HTERT RPE-1 (cell line): Measurements from ENCODE around the gene FADS2.

Experiments
- in situ Hi-C: fragments of 300-500 bp; cut with MboI; formaldehyde crosslinking; loops from 4 replicates; pipeline ENCODE4 v1.14.3; 2020; ENCODE audit warnings: low sequenced_read_pairs

FADS2 gene

DNA sequence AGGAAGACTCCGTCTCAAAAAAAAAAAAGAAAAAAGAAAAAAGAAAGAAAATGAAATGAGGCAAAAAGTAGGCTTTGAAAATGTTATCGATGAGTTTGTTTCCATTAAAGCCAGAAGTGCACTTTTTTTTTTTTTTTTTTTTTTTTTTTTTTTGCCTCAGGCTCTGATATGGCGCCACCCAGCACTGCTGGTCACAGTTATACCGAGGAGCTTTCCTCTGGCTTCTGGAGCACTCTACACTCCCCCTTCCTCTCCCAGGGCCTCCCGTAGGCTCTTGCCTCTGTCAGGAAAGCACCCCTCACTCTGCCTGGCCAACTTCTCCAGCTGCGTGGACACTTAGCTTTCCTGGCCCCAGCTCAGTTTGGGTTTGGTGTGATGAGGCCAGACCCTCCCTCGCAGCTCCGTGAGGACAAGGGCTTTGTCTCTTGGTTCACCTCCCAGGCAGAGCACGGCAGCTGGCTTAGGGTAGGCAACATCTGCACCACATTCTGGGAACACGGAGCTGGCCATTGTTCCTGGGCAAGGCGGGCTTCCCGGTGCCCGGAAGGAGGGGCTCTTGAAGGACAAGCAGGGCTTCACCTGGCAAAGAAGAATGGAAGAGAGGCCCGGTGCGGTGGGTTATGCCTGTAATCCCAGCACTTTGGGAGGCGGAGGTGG, 16.9 kb downstream of the FADS2 start:
- in situ Hi-C loops, result no loop called here

DNA sequence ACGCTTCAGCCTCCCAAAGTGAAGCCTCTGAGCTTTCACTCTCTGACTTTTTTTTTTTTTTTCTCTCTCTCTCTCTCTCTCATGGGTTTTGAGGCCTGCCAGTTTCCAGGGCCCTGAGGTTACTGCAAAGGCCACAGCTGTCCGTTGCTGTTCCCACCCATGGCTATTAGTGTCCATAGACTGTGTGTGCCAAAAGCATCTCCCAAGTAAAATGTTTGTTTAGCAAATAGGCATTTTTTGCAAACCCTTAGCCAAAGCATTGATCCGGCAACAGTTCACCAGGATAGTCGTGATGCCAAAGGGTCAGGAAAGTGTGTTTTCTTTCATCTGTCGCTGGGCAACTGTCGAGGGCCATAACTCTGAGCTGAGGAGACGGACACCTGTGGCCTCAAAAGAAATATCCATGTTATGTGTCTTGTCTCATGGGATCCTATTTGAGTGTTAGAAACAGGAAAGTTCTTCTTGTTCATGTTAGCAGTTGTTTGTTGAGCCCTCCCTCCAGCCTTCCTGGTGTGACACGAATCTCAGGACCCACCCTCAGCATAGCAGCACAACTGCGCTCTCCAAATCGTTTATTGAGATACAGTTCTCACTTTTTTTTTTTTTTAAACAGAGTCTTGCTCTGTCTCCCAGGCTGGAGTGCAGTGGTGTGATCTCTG, 18.4 kb downstream of the FADS2 start:
- in situ Hi-C loops, result no loop called here

DNA sequence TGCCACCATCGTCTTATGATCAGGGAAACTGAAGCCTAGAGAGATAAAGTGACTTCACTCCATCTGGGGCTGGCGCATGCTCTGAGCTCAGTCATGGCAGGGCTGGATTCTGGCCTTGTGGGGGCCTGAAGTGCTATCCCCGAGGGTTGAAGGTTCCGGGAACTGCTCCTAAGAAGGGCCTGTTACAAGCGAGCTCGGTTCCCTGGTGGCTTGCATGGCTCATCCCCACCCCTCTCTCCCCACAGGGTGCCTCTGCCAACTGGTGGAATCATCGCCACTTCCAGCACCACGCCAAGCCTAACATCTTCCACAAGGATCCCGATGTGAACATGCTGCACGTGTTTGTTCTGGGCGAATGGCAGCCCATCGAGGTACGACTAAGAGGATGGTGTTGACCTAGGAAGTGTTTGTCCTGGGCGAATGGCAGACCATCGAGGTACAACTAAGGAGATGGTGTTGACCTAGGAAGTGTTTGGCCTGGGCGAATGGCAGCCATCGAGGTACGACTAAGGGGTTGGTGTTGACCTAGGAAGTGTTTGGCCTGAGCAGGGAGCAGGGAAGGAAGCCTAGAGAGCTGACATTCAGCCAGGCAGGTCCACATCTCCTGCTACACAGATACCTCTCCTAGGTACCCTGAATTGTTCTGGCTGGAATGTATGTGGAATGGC, 19.9 kb downstream of the FADS2 start:
- in situ Hi-C loops, result no loop called here

DNA sequence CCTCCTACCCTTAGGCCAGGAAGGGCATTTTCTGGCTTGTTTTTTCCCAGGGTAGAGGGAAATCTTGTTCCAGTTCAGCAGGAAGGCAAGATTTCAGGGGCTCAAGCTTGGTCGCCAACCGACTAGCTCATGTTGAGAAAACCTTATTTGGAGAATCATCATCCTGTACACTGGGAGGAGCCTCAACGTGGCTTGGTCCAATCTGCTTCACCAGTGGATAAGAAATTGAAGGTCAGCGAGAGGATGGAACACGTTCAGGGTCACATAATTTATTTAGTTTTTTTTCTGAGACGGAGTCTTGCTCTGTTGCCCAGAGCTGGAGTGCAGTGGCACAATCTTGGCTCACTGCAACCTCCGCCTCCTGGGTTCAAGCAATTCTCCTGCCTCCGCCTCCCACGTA, 20.5 kb downstream of the FADS2 start:
- in situ Hi-C loops, result no loop called here

DNA sequence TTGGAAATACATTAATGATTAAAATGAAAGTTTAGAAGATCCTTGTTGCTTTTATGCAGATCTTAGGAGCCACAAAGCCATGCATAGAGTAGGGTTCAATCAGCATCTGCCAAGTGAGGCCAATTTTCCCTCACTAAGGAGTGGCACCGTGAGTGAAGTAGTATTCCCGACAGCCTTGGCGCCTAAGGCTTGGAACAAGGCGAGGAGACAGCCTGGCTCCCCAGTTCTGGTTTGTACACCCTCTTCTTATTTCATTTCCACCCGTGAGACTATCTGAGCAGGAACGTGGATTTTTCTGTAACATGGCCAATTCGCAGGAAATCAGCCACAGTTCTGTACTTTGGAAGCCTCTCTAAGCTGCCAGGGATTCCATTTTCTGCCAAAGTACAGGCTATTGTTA, 22.6 kb downstream of the FADS2 start:
- in situ Hi-C loops, result no loop called here

DNA sequence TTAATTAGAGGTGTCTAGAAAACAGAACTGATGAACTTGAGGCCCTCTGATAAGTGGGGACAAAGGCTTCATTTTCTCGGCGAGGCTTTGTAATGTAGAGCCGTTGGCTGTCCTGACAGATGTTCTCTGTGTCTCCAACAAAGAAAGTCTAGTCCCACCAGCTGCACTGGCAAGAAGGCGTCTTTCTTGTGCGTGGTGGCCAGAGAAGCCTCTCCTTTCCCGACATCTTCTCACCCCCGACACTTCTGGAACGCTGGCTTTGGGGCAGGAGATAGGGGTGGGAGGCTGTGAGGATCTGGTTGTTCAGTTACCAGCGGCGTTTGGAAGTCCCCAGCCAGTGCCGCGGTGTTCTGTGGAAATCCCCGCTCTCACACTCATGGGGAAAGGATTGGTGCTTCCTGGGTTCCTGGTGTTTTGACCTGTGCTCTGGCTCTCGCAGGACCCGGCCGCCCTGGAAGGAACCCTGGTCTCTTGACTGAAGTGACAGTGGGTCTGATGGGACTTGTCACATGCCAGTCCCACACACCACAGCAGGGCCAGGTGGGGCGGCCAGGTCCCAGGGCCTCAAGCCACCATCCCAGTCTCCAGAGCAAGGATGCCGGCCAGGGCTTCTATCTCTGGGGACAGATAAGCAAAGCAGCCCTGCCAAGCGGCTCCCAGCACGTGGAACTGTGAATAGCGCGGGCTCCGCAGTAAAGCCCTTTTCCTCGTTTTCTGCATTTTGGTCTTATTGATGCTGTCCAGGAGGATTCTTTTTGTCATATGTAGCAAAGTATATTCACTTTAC, 23.2 kb downstream of the FADS2 start:
- in situ Hi-C loops, result no loop called here

DNA sequence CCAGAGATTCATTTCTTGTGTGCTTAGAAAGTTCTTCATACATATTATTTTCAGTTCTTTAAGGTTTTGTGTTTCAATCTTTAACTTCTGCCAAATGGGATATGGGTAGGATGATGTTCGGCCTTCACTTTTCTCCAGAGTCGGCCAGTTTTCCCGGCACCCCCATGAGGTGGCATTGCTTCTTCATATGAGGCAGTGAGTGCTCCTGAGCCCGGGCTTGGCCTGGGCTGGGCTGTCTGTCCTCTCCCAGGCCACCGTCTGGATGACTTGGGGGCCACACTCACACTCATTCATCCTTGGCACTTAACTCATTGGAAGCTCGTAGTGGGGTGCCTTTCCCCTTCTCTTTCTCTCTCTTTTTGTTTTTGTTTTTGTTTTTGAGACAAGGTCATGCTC, 23.8 kb downstream of the FADS2 start:
- in situ Hi-C loops, result no loop called here

DNA sequence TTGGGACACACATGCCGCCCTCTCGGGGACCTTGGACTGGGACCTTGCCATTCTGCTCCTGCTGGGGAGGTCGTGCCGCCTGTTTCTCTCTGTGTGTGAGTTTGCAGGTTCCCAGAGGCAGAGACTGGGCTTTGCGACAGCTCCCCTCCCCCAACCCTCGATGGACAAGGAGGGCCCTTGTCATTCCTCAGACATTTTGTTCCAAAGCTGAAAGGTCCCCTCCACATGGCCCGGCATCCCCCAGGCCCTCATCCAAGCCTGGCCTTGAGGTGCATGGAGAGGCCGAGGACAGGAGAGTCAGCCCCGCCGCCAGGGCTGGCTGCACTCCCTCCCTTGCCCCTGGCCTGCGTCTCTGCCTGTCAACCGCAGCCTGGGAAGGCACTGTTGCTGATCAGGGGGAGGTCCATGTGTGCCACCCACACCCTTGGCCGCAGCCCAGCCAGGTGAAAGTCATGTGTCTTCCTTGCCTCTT, 25.6 kb downstream of the FADS2 start:
- in situ Hi-C loops, result no loop called here

DNA sequence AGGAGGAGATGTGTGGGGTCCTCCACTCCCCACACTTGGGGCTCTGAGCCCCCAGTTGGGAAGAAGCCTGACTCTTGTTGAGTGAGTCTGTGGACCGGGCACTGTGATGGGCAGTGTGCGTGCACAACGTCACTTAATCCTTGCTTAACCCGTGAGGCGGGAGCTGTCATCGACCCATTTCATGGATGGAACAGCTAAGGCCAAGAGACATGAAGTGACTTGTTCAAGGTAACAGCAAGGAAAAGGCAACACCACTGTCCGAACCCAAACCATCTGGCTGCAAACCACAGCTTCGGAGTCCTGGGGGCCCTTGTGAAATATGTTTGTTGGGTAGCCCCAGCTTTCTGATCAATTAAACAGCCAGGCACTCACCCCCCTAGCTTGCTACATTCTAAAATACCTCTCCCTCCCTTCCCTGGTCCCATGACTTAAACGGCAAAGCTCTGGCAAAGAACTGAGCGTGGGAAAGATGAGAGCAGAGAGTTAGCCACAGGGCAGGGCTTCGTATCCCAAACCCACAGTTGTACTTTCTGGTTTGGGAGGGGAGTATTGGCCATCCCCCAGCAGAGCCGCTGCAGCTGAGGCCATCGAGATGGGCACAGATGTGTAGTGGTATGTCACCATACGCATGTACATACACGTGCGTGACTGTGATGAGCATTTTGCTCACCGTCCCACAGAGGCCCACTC, 26.3 kb downstream of the FADS2 start:
- in situ Hi-C loops, result no loop called here

DNA sequence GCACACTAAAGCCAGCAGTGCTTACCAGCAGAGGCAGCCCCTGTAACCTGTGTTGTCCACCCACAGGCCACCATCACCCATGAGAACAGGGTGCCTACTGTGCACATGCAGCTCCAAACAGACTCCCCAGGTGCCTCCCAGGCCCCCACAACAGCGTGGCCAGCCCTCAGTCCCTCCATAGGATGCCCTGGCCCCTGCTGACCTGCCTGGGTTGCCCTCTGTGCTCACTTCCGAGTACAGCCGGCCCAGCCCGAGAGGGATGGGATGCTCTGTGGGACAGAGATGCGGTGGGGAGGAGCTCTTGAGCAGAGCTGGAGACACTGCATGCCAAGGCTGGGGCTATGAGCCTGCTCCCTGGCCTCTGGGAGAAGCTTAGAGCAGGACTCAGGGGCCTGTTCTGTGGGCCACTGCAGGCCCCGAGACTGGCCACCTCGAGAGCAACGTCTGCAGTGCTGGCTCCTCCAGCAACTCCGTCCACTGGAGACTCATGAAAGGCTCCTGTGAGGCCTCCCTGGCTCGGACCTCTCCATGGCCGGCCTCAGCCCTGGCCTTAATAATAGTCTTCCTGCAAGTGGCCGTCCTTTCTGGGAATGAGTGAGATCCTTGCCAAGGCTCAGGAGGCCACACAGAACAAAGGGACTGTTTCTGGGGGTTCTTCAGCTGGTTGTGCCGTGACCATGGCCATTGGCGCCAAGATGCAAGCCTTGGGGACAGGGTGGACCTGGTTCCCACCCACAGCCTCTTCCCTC, 27.0 kb downstream of the FADS2 start:
- in situ Hi-C loops, result no loop called here

DNA sequence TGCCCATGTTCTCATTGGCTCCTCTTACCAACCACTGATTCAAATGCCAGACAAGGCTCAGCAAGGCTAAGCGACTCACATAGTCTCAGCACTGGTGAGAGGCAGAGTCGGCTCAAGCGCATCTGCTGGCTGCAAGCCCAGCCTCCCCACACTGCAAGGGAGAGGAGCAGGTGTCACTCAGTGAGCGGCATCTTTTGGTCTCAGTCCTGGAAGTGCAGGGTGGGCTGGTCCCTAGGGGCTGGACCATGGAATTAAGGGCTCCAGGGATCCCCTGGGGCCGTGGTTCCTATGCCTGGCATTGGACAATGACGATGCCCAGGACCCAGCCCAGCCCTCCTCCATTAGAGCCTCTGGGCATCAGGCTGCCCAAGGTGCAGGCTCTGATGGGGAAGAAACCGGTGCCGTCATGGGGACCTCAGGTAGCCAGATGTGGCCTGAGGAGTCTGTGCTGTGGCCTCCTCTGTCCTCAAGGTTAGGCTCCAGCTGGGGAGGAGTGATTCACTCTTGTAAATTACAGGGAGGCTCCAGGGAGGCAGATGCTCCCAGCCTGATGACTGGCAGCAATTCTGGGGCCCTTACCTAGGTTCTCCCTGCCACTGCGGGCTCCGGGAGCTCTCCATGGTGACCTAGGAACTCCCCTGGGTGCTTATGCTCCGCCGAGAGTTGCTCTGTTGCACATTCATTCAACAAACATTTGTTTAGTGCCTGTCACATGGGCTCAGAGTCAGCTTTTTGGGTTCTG, 28.0 kb downstream of the FADS2 start:
- in situ Hi-C loops, result no loop called here

DNA sequence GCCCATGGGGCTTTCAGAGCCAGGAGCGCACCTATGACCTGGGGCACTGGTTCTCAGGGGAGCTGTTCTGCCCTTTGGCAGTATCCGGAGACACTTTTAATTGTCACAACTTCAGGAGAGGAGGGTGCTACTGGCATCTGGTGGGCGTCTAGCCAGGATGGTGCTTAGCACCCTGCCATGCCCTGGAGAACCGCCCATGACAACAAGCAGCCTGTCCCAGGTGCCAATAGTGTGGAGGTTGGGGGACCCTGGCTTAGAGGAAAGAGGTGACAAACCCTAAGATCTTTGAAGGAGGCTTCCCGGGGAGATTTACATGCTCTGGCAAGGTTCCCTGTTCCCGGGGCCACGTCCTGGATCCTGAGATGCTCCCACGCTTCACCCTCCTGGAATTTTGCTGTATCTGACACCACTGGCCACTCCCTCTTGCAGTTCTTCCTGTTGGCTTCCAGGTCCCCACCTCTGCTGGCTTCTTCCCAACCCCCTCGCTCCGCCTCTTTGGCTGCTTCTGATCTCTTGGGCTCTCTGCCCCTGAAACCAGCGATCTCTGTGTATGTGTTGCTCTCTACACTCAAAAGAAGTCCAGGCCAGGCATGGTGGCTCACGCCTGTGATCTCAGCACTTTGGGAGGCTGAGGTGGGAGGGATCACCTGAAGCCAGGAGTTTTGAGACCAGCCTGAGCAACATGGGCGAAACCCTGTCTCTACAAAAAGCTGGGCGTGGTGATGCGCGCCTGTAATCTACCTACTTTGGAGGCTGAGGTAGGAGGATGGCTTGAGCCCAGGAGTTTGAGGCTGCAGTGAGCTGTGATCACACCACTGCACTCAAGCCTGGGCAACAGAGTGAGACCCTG, 32.2 kb downstream of the FADS2 start:
- in situ Hi-C loops, result no loop called here

DNA sequence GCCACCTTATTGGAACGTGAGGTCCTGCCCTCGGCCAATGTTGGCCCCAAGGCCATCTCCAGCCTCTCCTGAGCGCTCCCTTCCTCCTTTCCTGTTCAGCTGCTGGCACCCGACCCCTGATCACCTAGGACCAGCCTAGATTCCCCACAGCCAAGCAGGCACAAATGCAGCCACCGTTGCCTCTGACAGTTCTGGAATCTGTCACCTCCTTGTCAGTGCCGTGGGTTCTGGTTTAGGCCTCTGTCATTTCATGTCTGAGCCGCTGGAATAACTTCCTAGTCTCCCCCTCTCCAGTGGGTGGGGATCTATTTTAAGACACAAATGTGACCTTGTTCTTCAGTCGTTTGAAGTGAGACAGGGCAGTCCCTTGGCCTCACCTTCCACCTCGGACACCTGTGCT, 33.5 kb downstream of the FADS2 start:
- in situ Hi-C loops, result no loop called here

DNA sequence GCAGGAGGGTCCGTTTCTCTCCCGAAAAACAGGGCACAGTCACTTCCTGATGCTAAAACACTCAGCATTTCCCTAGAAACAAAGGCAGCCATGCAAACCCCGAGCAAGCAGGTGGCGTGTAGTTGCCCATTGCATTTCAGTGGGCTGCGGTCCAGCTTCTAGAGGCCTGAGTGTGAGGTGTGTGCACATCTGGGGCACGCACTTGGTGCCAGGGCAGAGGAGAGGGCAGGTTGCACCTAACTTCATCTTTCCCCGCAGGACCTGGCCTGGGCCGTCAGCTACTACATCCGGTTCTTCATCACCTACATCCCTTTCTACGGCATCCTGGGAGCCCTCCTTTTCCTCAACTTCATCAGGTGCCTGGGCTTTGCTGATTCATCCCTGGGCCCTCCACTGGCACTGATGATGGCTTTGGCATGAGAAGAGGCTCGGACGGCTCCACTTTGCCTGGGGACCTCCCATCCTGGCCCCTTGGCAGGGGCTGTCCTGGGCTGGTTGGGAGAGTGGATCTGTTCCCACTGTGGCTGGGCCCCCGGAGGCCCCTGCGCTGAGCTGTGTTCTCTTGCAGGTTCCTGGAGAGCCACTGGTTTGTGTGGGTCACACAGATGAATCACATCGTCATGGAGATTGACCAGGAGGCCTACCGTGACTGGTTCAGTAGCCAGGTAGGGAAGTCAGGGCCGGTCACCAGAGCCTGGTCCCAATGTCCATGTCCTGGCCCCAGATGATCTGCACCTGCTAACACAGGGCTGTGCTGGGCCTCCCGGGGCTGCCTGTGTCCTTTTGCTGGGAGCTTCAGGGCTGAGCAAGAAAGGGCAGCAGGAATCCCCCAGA, 34.8 kb downstream of the FADS2 start:
- in situ Hi-C loops, result no loop called here

DNA sequence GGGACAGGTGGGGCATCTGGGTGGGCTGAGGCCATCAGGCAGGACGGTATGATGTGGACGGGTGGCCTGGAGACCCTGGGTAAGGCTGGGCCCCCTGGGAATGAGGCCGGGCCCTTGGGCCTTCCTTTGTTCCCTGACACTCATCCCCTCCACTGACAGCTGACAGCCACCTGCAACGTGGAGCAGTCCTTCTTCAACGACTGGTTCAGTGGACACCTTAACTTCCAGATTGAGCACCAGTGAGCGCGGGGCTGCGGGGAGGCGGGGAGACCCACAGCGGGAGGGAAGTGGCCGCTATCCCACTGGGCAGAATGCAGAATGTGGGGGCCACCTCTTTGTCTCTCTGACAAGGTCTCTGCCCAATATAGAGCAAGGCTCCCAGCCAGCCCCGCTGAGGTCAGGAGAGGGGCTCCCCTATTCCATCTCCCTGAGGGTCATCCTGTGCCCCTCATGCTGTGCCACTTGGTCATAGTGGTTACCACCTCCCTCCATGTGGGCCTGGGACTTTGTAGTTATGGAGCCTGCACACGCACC, 35.5 kb downstream of the FADS2 start:
- in situ Hi-C loops, result no loop called here

DNA sequence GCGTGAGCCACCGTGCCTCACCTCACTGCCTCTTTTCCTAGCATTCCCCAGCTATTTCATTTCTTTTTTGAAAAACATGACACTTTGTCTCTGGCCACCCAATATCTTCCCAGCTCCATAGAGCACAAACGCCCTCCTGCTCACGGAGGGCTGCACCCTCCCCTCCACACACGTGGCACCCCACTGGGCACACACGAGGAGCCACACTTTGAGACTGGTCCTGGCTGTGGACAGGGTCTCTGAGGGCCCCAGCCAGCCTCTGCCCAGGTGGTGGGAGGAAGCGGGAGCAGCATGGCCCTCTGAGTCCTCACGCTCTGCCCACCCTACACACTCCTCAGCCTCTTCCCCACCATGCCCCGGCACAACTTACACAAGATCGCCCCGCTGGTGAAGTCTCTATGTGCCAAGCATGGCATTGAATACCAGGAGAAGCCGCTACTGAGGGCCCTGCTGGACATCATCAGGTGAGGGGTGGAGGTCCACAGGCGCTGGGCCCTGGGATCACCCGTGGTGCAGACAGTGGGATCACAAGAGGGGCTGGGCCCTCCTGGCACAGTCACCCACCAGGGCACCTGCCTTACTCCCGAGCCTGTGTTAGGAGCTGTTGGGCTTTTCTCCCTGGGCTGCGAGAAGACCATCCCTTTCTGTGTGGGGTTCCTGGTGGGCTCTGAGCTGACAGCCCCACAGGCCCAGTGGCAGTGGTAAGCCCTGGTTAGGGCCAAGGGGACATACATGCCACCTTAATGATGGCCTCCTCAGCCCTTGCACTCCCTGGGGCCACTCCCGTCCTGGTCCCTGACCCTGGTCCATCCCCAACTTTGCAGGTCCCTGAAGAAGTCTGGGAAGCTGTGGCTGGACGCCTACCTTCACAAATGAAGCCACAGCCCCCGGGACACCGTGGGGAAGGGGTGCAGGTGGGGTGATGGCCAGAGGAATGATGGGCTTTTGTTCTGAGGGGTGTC, 37.0 kb downstream of the FADS2 start:
- in situ Hi-C loops, result no loop called here
